Liver (tissue), 9 donors: Measurements from ENCODE around the gene TRIP12. TPM values are rescaled to one million over a fixed set of nuclear protein-coding genes. Genes with fewer than 3 reads are reported as not detected.

ENCODE experiments used
- DNase-seq: peaks from one replicate; pipeline ENCODE4 v3.0.0-alpha.2; 2017; ENCODE audit warnings: low spot score
- H3K27ac ChIP-seq, 2 donors: one replicate each; pipeline ENCODE4 v1.7.0; 2013; ENCODE audit warnings: inconsistent platforms in 2 of 2, low read length in 2 of 2, control low read depth in 1 of 2, low read depth in 1 of 2, mild to moderate bottlenecking in 1 of 2
- H3K27me3 ChIP-seq, 4 donors: one replicate each; pipeline versions ENCODE4 v1.6.1 to v1.7.0; 2013; ENCODE audit warnings: low read length in 3 of 4, inconsistent platforms in 1 of 4, mild to moderate bottlenecking in 1 of 4, moderate library complexity in 1 of 4; ENCODE audit not compliant: control insufficient read depth in 4 of 4, insufficient read depth in 4 of 4
- H3K36me3 ChIP-seq, 4 donors: one replicate each; pipeline versions ENCODE4 v1.6.1 to v1.7.0; 2013; ENCODE audit warnings: low read length in 3 of 4, mild to moderate bottlenecking in 3 of 4, low read depth in 1 of 4, moderate library complexity in 1 of 4; ENCODE audit not compliant: control insufficient read depth in 4 of 4, insufficient read depth in 3 of 4
- H3K4me1 ChIP-seq, 4 donors: one replicate each; pipeline versions ENCODE4 v1.6.1 to v1.7.0; 2013; ENCODE audit warnings: low read length in 3 of 4, mild to moderate bottlenecking in 3 of 4, moderate library complexity in 1 of 4; ENCODE audit not compliant: control insufficient read depth in 4 of 4, insufficient read depth in 4 of 4
- H3K4me3 ChIP-seq, 3 donors: one replicate each; pipeline versions ENCODE4 v1.6.1 to v1.7.0; 2013; ENCODE audit warnings: low read length in 3 of 3, control low read depth in 1 of 3, low read depth in 1 of 3, mild to moderate bottlenecking in 1 of 3
- H3K9ac ChIP-seq, 2 donors: one replicate each; pipeline ENCODE4 v1.7.0; 2013; ENCODE audit warnings: low read length in 2 of 2, mild to moderate bottlenecking in 2 of 2, moderate library complexity in 2 of 2, control low read depth in 1 of 2, low read depth in 1 of 2
- H3K9me3 ChIP-seq, 4 donors: one replicate each; pipeline versions ENCODE4 v1.6.1 to v1.7.0; 2013; ENCODE audit warnings: low read length in 3 of 4; ENCODE audit not compliant: control insufficient read depth in 4 of 4
- EGR1 ChIP-seq, 2 donors: IDR thresholded peaks; 2 replicates each; pipeline ENCODE4 v1.6.1; 2016 to 2018; ENCODE audit warnings: antibody characterized with exemption in 2 of 2, low read depth in 2 of 2
- FOXA1 ChIP-seq: IDR thresholded peaks from 2 replicates; pipeline ENCODE4 v1.6.1; 2016; ENCODE audit warnings: antibody characterized with exemption
- FOXA2 ChIP-seq: IDR thresholded peaks from 2 replicates; pipeline ENCODE4 v1.6.1; 2016; ENCODE audit warnings: antibody characterized with exemption
- GABPA ChIP-seq, 2 donors: IDR thresholded peaks in 1 of 2; conservative IDR thresholded peaks in 1 of 2; 2 replicates each; pipeline ENCODE4 v1.6.1; 2016; ENCODE audit warnings: antibody characterized with exemption in 2 of 2, mild to moderate bottlenecking in 1 of 2, moderate library complexity in 1 of 2
- HNF4A ChIP-seq, 2 donors: conservative IDR thresholded peaks; 2 replicates each; pipeline ENCODE4 v1.6.1; 2016; ENCODE audit warnings: antibody characterized with exemption in 2 of 2, mild to moderate bottlenecking in 2 of 2
- JUND ChIP-seq, 2 donors: IDR thresholded peaks; 2 replicates each; pipeline ENCODE4 v1.6.1; 2016; ENCODE audit warnings: antibody characterized with exemption in 2 of 2
- NR2F2 ChIP-seq: IDR thresholded peaks from 2 replicates; pipeline ENCODE4 v1.6.1; 2016; ENCODE audit warnings: antibody characterized with exemption
- RAD21 ChIP-seq, 2 donors: IDR thresholded peaks; 2 replicates each; pipeline ENCODE4 v1.6.1; 2016; ENCODE audit warnings: antibody characterized with exemption in 2 of 2, mild to moderate bottlenecking in 2 of 2
- RXRA ChIP-seq, 2 donors: IDR thresholded peaks; 2 replicates each; pipeline ENCODE4 v1.6.1; 2017 to 2018; ENCODE audit warnings: antibody characterized with exemption in 2 of 2, mild to moderate bottlenecking in 1 of 2
- SP1 ChIP-seq: IDR thresholded peaks from 2 replicates; pipeline ENCODE4 v1.6.1; 2018; ENCODE audit warnings: antibody characterized with exemption, mild to moderate bottlenecking
- TAF1 ChIP-seq: conservative IDR thresholded peaks from 2 replicates; pipeline ENCODE4 v1.6.1; 2016; ENCODE audit warnings: antibody characterized with exemption, mild to moderate bottlenecking
- YY1 ChIP-seq: IDR thresholded peaks from 2 replicates; pipeline ENCODE4 v1.6.1; 2016; ENCODE audit warnings: antibody characterized with exemption, mild to moderate bottlenecking
- WGBS: extraction: QIAGEN DNeasy Blood & Tissue Kit; methylation state at CpG from one replicate; pipeline ENCODE4 v1.1.7; 2013; 5-methylcytosine and 5-hydroxymethylcytosine counted together
- polyA plus RNA-seq, 2 donors: library from polyadenylated mRNA; stranded (reverse) in 1 of 2; unstranded in 1 of 2; fragments of 200-250 nt in 1 of 2; fragments of >200 nt in 1 of 2; fragmentation: Nextera tagmentation in 1 of 2; extraction: Ambion mirVana in 1 of 2; gene quantifications; one replicate each; pipeline versions ENCODE4 v1.2.1 to v1.2.3, GENCODE V29; 2013 to 2015
- total RNA-seq, 2 donors: library from RNA; depleted of rRNA; stranded (reverse); fragments of >200 nt; gene quantifications; one replicate each; pipeline ENCODE4 v1.2.3, GENCODE V29; 2014
- TF ChIP-seq, protein P1 (sequence below): IDR thresholded peaks from 2 replicates; pipeline ENCODE4 v1.6.1; 2016; ENCODE audit warnings: antibody characterized with exemption, mild to moderate bottlenecking
- TF ChIP-seq, protein P2 (sequence below): IDR thresholded peaks from 2 replicates; pipeline ENCODE4 v1.6.1; 2016; ENCODE audit warnings: antibody characterized with exemption
- TF ChIP-seq, protein P3 (sequence below): IDR thresholded peaks from 2 replicates; pipeline ENCODE4 v1.6.1; 2016; ENCODE audit warnings: antibody characterized with exemption
- donor health status: healthy.
- donor health status: healthy.
- donor health status: healthy.
- donor health status: healthy.
- donor health status: healthy.

Gene TRIP12
- total and polyA plus RNA-seq, 4 donors, result 13.9 to 128 (median 67.4) TPM

- Histone ChIP-seq H3K4me3 (no peak overlapping the region), H3K4me1 (peaks cover 0 to 6% (median 3%) of the 10 kb centered on the region in 4 donors), H3K27me3 (no peaks in the 10 kb centered on the region), H3K9me3 (no peaks in the 10 kb centered on the region), H3K36me3 (peaks cover 3 to 20% (median 13%) of the 10 kb centered on the region in 4 donors), H3K9ac (no peak overlapping the region), H3K27ac (no peak overlapping the region)
- TF ChIP-seq NR2F2, result no peak
- DNase-seq, result no peak
- WGBS, result 93% methylated on average over 4 of the region's 4 CpGs
Observed at GRCh38 chr2:229874647-229875046, 47.2 kb downstream of the TRIP12 start.

DNA sequence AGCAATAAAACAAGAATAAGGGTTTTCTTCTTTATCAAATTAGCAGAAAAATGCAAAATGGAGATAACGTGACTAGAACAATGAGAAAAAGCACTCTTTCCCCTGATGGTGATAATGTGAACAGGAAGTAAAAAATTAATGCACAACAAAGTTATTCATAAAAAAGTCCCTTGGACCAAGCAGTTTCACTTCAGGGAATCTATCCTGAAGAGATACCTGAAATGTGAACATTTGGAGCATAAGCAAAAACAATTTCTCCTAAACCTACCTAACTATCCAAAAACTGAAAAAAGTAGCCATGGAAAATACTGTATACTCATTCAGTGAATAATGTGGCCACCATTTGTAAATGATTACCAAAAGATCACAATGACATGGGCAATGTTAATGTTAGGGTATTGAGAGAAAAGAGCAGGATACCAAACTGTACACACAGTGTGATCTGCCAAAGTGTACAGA lies 48.7 kb downstream of the TRIP12 start:
- H3K9ac ChIP-seq, result no peak overlapping the region
- TF ChIP-seq, protein P1, sequence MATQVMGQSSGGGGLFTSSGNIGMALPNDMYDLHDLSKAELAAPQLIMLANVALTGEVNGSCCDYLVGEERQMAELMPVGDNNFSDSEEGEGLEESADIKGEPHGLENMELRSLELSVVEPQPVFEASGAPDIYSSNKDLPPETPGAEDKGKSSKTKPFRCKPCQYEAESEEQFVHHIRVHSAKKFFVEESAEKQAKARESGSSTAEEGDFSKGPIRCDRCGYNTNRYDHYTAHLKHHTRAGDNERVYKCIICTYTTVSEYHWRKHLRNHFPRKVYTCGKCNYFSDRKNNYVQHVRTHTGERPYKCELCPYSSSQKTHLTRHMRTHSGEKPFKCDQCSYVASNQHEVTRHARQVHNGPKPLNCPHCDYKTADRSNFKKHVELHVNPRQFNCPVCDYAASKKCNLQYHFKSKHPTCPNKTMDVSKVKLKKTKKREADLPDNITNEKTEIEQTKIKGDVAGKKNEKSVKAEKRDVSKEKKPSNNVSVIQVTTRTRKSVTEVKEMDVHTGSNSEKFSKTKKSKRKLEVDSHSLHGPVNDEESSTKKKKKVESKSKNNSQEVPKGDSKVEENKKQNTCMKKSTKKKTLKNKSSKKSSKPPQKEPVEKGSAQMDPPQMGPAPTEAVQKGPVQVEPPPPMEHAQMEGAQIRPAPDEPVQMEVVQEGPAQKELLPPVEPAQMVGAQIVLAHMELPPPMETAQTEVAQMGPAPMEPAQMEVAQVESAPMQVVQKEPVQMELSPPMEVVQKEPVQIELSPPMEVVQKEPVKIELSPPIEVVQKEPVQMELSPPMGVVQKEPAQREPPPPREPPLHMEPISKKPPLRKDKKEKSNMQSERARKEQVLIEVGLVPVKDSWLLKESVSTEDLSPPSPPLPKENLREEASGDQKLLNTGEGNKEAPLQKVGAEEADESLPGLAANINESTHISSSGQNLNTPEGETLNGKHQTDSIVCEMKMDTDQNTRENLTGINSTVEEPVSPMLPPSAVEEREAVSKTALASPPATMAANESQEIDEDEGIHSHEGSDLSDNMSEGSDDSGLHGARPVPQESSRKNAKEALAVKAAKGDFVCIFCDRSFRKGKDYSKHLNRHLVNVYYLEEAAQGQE, result no peak
- no peak for TF ChIP-seq RAD21 (IDR thresholded peaks at IDR 0.05)
- no peak for TF ChIP-seq HNF4A (conservative IDR thresholded peaks at IDR 0.05)
- no peak for TF ChIP-seq YY1
- TF ChIP-seq RXRA (IDR thresholded peaks at IDR 0.05), result no peak
- TF ChIP-seq EGR1 (IDR thresholded peaks at IDR 0.05; ENCODE audit: low read depth in 2 of 2), result no peak
- TF ChIP-seq FOXA2, result no peak
- TF ChIP-seq JUND (IDR thresholded peaks at IDR 0.05), result no peak
- no peak for TF ChIP-seq TAF1
- no peak for TF ChIP-seq FOXA1
- no peak for TF ChIP-seq SP1
- TF ChIP-seq GABPA (IDR thresholded peaks at IDR 0.05 in 1 of 2, conservative IDR thresholded peaks at IDR 0.05 in 1 of 2), result no peak
- no peak for TF ChIP-seq NR2F2
- TF ChIP-seq, protein P2, sequence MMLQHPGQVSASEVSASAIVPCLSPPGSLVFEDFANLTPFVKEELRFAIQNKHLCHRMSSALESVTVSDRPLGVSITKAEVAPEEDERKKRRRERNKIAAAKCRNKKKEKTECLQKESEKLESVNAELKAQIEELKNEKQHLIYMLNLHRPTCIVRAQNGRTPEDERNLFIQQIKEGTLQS, result no peak
- TF ChIP-seq, protein P3, sequence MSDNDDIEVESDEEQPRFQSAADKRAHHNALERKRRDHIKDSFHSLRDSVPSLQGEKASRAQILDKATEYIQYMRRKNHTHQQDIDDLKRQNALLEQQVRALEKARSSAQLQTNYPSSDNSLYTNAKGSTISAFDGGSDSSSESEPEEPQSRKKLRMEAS, result no peak
- H3K4me1 ChIP-seq, result peaks cover 0 to 6% (median 3%) of the 10 kb centered on the region in 4 donors
- no peaks in the 10 kb centered on the region for H3K27me3 ChIP-seq
- H3K9me3 ChIP-seq, result no peaks in the 10 kb centered on the region
- H3K27ac ChIP-seq, result no peak overlapping the region
- WGBS, result 67% methylated on average over 1 of the region's 1 CpG
- no peak for DNase-seq
- no peak overlapping the region for H3K4me3 ChIP-seq
- peaks cover 3 to 11% (median 6%) of the 10 kb centered on the region in 4 donors for H3K36me3 ChIP-seq
